Measurements from ENCODE around the gene ERF. TPM values are rescaled to one million over a fixed set of nuclear protein-coding genes. Genes with fewer than 3 reads are reported as not detected.
A peak's percentile ranks its signal among the peaks of the same experiment; 100 is the strongest.

The ERF gene
- total RNA-seq, 1 donor from 2014 or later = 48.1 TPM

DNA sequence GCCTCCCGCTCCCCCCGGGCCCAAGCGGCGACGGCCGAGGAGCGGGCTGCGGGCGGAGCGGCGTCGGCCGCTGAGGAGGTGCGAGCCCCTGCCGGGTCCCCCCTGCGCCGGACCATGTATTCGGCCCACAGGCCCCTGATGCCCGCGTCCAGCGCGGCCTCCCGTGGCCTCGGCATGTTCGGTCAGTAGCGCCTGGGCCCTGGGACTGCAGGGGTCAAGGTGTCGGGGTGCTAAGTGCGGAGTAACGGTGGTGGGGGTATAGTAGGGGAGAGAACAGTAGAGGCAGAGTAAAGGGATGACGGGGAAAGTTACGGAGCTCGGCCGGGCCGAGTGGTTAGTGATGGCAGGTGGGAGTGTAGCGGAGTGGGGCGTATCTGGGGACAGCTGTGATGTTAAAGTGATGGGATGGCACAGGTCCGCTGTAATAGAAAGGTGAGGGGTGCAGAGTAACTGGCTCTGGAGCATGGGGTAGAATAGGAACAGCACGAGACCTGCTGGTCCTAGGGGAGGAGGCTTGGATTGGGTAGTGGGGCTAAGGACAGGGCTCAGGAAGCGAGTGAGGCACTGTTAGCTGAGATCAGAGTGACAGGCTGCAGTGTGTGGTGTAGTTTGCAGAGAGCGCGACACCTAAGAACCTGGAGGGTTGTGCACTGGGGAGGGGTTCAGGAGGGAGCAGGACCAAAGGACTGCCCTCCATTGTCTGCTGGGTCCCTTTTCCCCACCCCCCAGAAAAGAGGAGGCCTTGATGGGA is 29.8 kb upstream of the ERF start:
- no peak for TF ChIP-seq CTCF (IDR thresholded peaks at IDR 0.05)

GRCh38 chr19:42284066-42284501 is 29.2 kb upstream of the ERF start:
- H3K4me3 Mint-ChIP-seq = no peak overlapping the region
- ChIA-PET POLR2A (interaction anchor here (0.6 to 3.1 kb wide), 8 partner anchors 14 to 921 kb away, joined by 3 to 25 read pairs (median 3); partner anchors contain the start of genes B9D2, CIC, GSK3A and ZNF574), CTCF (interaction anchor here (0.8 to 1.0 kb wide), 2 partner anchors 152 to 175 kb away, joined by 3 read pairs; partner anchors contain the start of gene POU2F2)
- H3K36me3 Mint-ChIP-seq (ENCODE audit: low read depth) = peaks cover 28% of the 10 kb centered on the region
- DNase-seq (peak; percentile 85), ATAC-seq (ENCODE audit: low read depth) (peak; percentile 36)
- H3K9me3 Mint-ChIP-seq = no peaks in the 10 kb centered on the region
- peaks cover 49% of the 10 kb centered on the region for H3K4me1 Mint-ChIP-seq
- no peaks in the 10 kb centered on the region for H3K27me3 Mint-ChIP-seq
- H3K27ac Mint-ChIP-seq = no peak overlapping the region
- no peak for TF ChIP-seq CTCF (IDR thresholded peaks at IDR 0.05)
- intact Hi-C loops (cut with micrococcal nuclease) = loop anchor here (5.0 kb wide), 1 partner anchor 82 kb away; no protein-coding TSS in a partner anchor

More for the DNA sequence above, 29.8 kb upstream of the ERF start:
- H3K36me3 Mint-ChIP-seq (ENCODE audit: low read depth) = peaks cover 35% of the 10 kb centered on the region
- DNase-seq = peak; percentile 43
- ChIA-PET CTCF (interaction anchor here (0.8 to 1.0 kb wide), 3 partner anchors 12 to 176 kb away, joined by 3 read pairs; partner anchors contain the start of gene POU2F2), POLR2A (interaction anchor here (0.6 to 3.1 kb wide), 15 partner anchors 13 to 921 kb away, joined by 3 to 25 read pairs (median 3); partner anchors contain the start of genes B9D2, CIC, GSK3A and PAFAH1B3)
- peaks cover 43% of the 10 kb centered on the region for H3K4me1 Mint-ChIP-seq
- ATAC-seq (ENCODE audit: low read depth) = no peak
- H3K27me3 Mint-ChIP-seq = no peaks in the 10 kb centered on the region
- H3K27ac Mint-ChIP-seq = peak overlapping the region; percentile 90
- intact Hi-C loops (cut with micrococcal nuclease) = loop anchor here (5.0 kb wide), 1 partner anchor 82 kb away; no protein-coding TSS in a partner anchor
- no peaks in the 10 kb centered on the region for H3K9me3 Mint-ChIP-seq
- H3K4me3 Mint-ChIP-seq = peak overlapping the region; percentile 93

- DNase-seq = peak; percentile 91
- POLR2A ChIA-PET = interaction anchor here (1.3 to 5.2 kb wide), 7 partner anchors 13 to 154 kb away, joined by 5 to 68 read pairs (median 10); partner anchors contain the start of genes CIC, GSK3A and POU2F2
- CTCF ChIA-PET = interaction anchor here (1.0 kb wide), 1 partner anchor 13 kb away, joined by 4 read pairs; no protein-coding TSS in a partner anchor
- TF ChIP-seq CTCF (IDR thresholded peaks at IDR 0.05) = no peak
- peak; percentile 64 for ATAC-seq (ENCODE audit: low read depth)
- intact Hi-C loops (cut with micrococcal nuclease) = loop anchor here (1.0 to 5.0 kb wide), 8 partner anchors 13 to 154 kb away; partner anchors contain the start of genes DEDD2, MEGF8, PAFAH1B3 and PRR19
- Mint-ChIP-seq H3K27ac (no peak overlapping the region), H3K4me1 (peaks cover 55% of the 10 kb centered on the region), H3K27me3 (no peaks in the 10 kb centered on the region), H3K36me3 (ENCODE audit: low read depth) (peaks cover 21% of the 10 kb centered on the region), H3K9me3 (no peaks in the 10 kb centered on the region), H3K4me3 (no peak overlapping the region)
Observed at GRCh38 chr19:42283188-42284065, 28.5 kb upstream of the ERF start.

DNA sequence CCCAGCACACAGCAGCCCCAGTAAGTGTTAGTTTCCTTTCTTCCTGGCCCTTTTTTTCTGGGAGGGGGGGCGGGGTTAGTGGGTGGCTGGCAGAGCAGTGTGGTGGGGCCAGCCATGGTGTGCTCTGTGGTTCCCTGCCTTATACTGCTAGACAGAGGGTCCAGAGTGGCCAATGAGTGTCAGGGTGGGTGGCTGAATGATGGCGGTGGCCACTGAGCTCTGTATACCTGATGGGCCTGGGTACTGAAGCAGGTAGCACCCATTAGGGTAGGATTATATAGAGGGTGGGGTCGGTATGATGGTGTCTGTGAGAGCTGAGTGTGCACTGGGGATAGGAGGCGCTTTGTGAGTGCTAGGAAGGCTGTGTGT is 27.9 kb upstream of the ERF start:
- Mint-ChIP-seq H3K27ac (no peak overlapping the region), H3K36me3 (ENCODE audit: low read depth) (peaks cover 17% of the 10 kb centered on the region), H3K9me3 (no peaks in the 10 kb centered on the region), H3K4me3 (peak overlapping the region; percentile 75), H3K27me3 (no peaks in the 10 kb centered on the region), H3K4me1 (peaks cover 59% of the 10 kb centered on the region)
- DNase-seq (no peak), ATAC-seq (ENCODE audit: low read depth) (no peak)
- POLR2A ChIA-PET = interaction anchor here (1.3 to 5.2 kb wide), 6 partner anchors 13 to 169 kb away, joined by 5 to 68 read pairs (median 15); partner anchors contain the start of genes CIC, GSK3A and POU2F2
- intact Hi-C loops (cut with micrococcal nuclease) = loop anchor here (1.0 to 5.0 kb wide), 8 partner anchors 13 to 154 kb away; partner anchors contain the start of genes DEDD2, MEGF8, PAFAH1B3 and PRR19
- TF ChIP-seq CTCF (IDR thresholded peaks at IDR 0.05) = no peak
- CTCF ChIA-PET = interaction anchor here (1.0 to 1.6 kb wide), 2 partner anchors 12 to 150 kb away, joined by 4 to 6 read pairs; no protein-coding TSS in a partner anchor

Measured in activated B cell treated with CpG ODN at 0.5 μM for 24 hours (primary cell).